Endothelial cell of umbilical vein (primary cell): ENCODE data around the gene TYK2. TPM values are rescaled to one million over a fixed set of nuclear protein-coding genes. Genes with fewer than 3 reads are reported as not detected.

Experiments used
- BruUV-seq: library from RNA; stranded (reverse); fragments of 400-500 nt; replicated peaks from 2 replicates; lab custom pipeline; 2021; lab: Mats Ljungman, UMichigan
- CTCF ChIA-PET: fragments of 300-600, 350-600 bp; sonication (Branson Sonifier 250); formaldehyde crosslinking; loops from one replicate; lab custom pipeline; 2021; ENCODE audit warnings: antibody characterized with exemption, inconsistent platforms; lab: Charles Lee
- POLR2A ChIA-PET: fragments of 300-600, 350-600 bp; sonication (Branson Sonifier 250); formaldehyde crosslinking; loops from one replicate; lab custom pipeline; 2021; ENCODE audit warnings: antibody characterized with exemption, inconsistent platforms; lab: Charles Lee
- DNase-seq: peaks from one replicate; pipeline ENCODE4 v3.0.0-alpha.2; 2011; ENCODE audit warnings: low read depth, low spot score
- FAIRE-seq: peaks from 2 replicates; lab custom pipeline; 2011; peaks lifted over from hg19 to GRCh38; lab: Jason Lieb, UNC
- H2AFZ ChIP-seq: 2 replicates; pipeline ENCODE4 v1.6.0; 2012; ENCODE audit warnings: low read depth, low read length, control low read depth, inconsistent platforms
- H3K27ac ChIP-seq: 2 replicates; pipeline ENCODE4 v1.5.1; 2011; ENCODE audit warnings: low read depth, mild to moderate bottlenecking, control low read depth, low read length, moderate library complexity; ENCODE audit not compliant: insufficient read depth
- H3K27me3 ChIP-seq, 2 experiments: 2 replicates each; pipeline versions ENCODE4 v1.6.0 to v1.6.1; 2011; ENCODE audit warnings: low read length in 2 of 2, mixed read lengths in 1 of 2; ENCODE audit not compliant: control insufficient read depth in 2 of 2, insufficient read depth in 2 of 2
- H3K36me3 ChIP-seq, 2 experiments: 2 replicates in 1 of 2; 3 replicates in 1 of 2; pipeline ENCODE4 v1.5.1; 2011; ENCODE audit warnings: low read length in 2 of 2, mild to moderate bottlenecking in 1 of 2, moderate library complexity in 1 of 2; ENCODE audit not compliant: control insufficient read depth in 2 of 2, insufficient read depth in 2 of 2; ENCODE audit errors: extremely low read depth in 1 of 2
- H3K4me1 ChIP-seq: 3 replicates; pipeline ENCODE4 v1.5.1; 2011; ENCODE audit warnings: mild to moderate bottlenecking, low read length; ENCODE audit not compliant: control insufficient read depth, insufficient read depth; ENCODE audit errors: extremely low read depth
- H3K4me2 ChIP-seq: 2 replicates; pipeline ENCODE4 v1.6.1; 2011; ENCODE audit warnings: low read length, control low read depth, mixed read lengths; ENCODE audit not compliant: insufficient read depth
- H3K4me3 ChIP-seq, 3 experiments: fragments of 200-600 bp in 1 of 3; sonication (generic), shearing (Covaris generic) in 1 of 3; replicated peaks in 1 of 3; 2 replicates each; pipeline ENCODE4 v1.5.1; 2011 to 2016; ENCODE audit warnings: control low read depth in 3 of 3, low read length in 3 of 3, mild to moderate bottlenecking in 2 of 3, inconsistent platforms in 1 of 3, low read depth in 1 of 3, moderate library complexity in 1 of 3; ENCODE audit not compliant: insufficient read depth in 1 of 3
- H3K79me2 ChIP-seq: 2 replicates; pipeline ENCODE4 v1.6.0; 2012; ENCODE audit warnings: low read length, inconsistent platforms; ENCODE audit not compliant: control insufficient read depth, insufficient read depth
- H3K9ac ChIP-seq: replicated peaks from 2 replicates; pipeline ENCODE3; 2011; ENCODE audit warnings: low read length, control low read depth; ENCODE audit not compliant: insufficient read depth; ENCODE audit errors: extremely low read depth
- H3K9me1 ChIP-seq: replicated peaks from 3 replicates; pipeline ENCODE4 v1.6.0; 2011; ENCODE audit warnings: mild to moderate bottlenecking, low read length; ENCODE audit not compliant: control insufficient read depth, insufficient read depth; ENCODE audit errors: extremely low read depth
- H3K9me3 ChIP-seq: replicated peaks from 2 replicates; pipeline ENCODE4 v1.5.1; 2012; ENCODE audit warnings: low read length, inconsistent platforms; ENCODE audit not compliant: control insufficient read depth, insufficient read depth
- H4K20me1 ChIP-seq: replicated peaks from 2 replicates; pipeline ENCODE3; 2011; ENCODE audit warnings: mild to moderate bottlenecking, low read length; ENCODE audit not compliant: control insufficient read depth, insufficient read depth; ENCODE audit errors: extremely low read depth
- CTCF ChIP-seq, 2 donors: IDR thresholded peaks; 1 replicate in 1 of 2; 2 replicates in 1 of 2; pipeline ENCODE4 v1.5.1; 2011; ENCODE audit warnings: low read length in 2 of 2, mild to moderate bottlenecking in 2 of 2, moderate library complexity in 2 of 2, control low read depth in 1 of 2, inconsistent platforms in 1 of 2, low read depth in 1 of 2; ENCODE audit not compliant: insufficient read depth in 1 of 2; ENCODE audit errors: extremely low read depth in 1 of 2
- EZH2 ChIP-seq: IDR thresholded peaks from 2 replicates; pipeline ENCODE4 v1.6.1; 2012; ENCODE audit warnings: borderline replicate concordance, low read depth, mild to moderate bottlenecking, moderate library complexity, low read length, inconsistent platforms; ENCODE audit not compliant: severe bottlenecking
- FOS ChIP-seq: IDR thresholded peaks from 2 replicates; pipeline ENCODE4 v1.6.1; 2011; ENCODE audit warnings: mild to moderate bottlenecking, low read length, moderate library complexity, borderline replicate concordance; ENCODE audit not compliant: insufficient read depth
- GATA2 ChIP-seq: IDR thresholded peaks from 2 replicates; pipeline ENCODE4 v1.7.0; 2011; ENCODE audit warnings: low read depth, mild to moderate bottlenecking, moderate library complexity, mixed read lengths, low read length; ENCODE audit not compliant: insufficient read length, insufficient read depth
- JUN ChIP-seq: IDR thresholded peaks from 2 replicates; pipeline ENCODE4 v1.6.1; 2011; ENCODE audit warnings: borderline replicate concordance, low read depth; ENCODE audit not compliant: insufficient read length, insufficient read depth
- MAX ChIP-seq: IDR thresholded peaks from 2 replicates; pipeline ENCODE4 v1.6.1; 2011; ENCODE audit not compliant: insufficient read depth, insufficient read length
- MYC ChIP-seq: IDR thresholded peaks from one replicate; pipeline ENCODE4 v1.6.1; 2011; ENCODE audit warnings: mild to moderate bottlenecking, low read depth, low read length
- POLR2A ChIP-seq: IDR thresholded peaks from 2 replicates; pipeline ENCODE4 v1.6.1; 2012; ENCODE audit warnings: low read depth, mild to moderate bottlenecking, control low read depth, low read length
- POLR2AphosphoS5 ChIP-seq: IDR thresholded peaks from 2 replicates; pipeline ENCODE4 v1.6.1; 2012; ENCODE audit warnings: low read depth, mild to moderate bottlenecking, control low read depth, low read length, moderate library complexity; ENCODE audit not compliant: insufficient read depth
- dilution Hi-C: fragments of 300-500 bp; cut with MboI; formaldehyde crosslinking; loops from one replicate; pipeline ENCODE4 v1.15.0; 2019; ENCODE audit warnings: low sequenced_read_pairs; ENCODE audit not compliant: extremely low pct_ligation_motif_present
- intact Hi-C: fragments of 100-400 bp; cut with micrococcal nuclease; formaldehyde crosslinking; loops from one replicate; pipeline ENCODE4 v1.10.0; 2022
- polyA plus RNA-seq, 4 experiments: library from polyadenylated mRNA; depleted of rRNA in 3 of 4; stranded (reverse) in 3 of 4; unstranded in 1 of 4; fragments of >200 nt; gene quantifications; 2 replicates each; pipeline versions ENCODE4 v1.2.1 to v1.2.3, GENCODE V29; 2011 to 2012; ENCODE audit warnings: missing spikeins in 1 of 4
- total RNA-seq: library from RNA; stranded (reverse); gene quantifications from 2 replicates; pipeline ENCODE4 v1.2.3, GENCODE V29; 2021

Gene TYK2
- total and polyA plus RNA-seq, 2 donors (not counting 3 experiments of a cell fraction or from before 2014, with no cell fraction given), result 92.9 to 138 TPM

- no peaks in the 10 kb centered on the region for H3K9me1 ChIP-seq
- peak overlapping the region; percentile 93 for H3K4me2 ChIP-seq
- intact Hi-C loops (loop anchor here (1.0 to 10.0 kb wide), 4 partner anchors 46 to 258 kb away; partner anchors contain the start of gene DNMT1), dilution Hi-C loops (no loop called here)
- H3K4me3 ChIP-seq, result peak overlapping the region; percentile 78 to 96 (median 89)
- peaks cover 7% of the 10 kb centered on the region for H3K79me2 ChIP-seq
- peaks cover 12% of the 10 kb centered on the region for H3K4me1 ChIP-seq
- H4K20me1 ChIP-seq, result no peaks in the 10 kb centered on the region
- H2AFZ ChIP-seq, result peak overlapping the region; percentile 88
- POLR2A ChIA-PET, result interaction anchor here (1.3 kb wide), 1 partner anchor 45 kb away, joined by 3 read pairs; no protein-coding TSS in a partner anchor
- DNase-seq, result peak; percentile 12
- TF ChIP-seq MYC (no peak), GATA2 (no peak), CTCF (IDR thresholded peaks at IDR 0.05; ENCODE audit: extremely low read depth in 1 of 2, insufficient read depth in 1 of 2, low read depth in 1 of 2, low read length in 2 of 2) (no peak), POLR2AphosphoS5 (no peak), JUN (no peak), EZH2 (no peak), POLR2A (no peak), MAX (no peak), FOS (no peak)
- TSS peak; percentile 71 for BruUV-seq
- peak overlapping the region; percentile 70 for H3K9ac ChIP-seq
- no peaks in the 10 kb centered on the region for H3K9me3 ChIP-seq
- peak overlapping the region; percentile 10 for H3K27ac ChIP-seq
- no peaks in the 10 kb centered on the region for H3K27me3 ChIP-seq
- H3K36me3 ChIP-seq, result peaks cover 0 to 8% of the 10 kb centered on the region in 2 experiments
- peak; percentile 64 for FAIRE-seq
- CTCF ChIA-PET, result interaction anchor here (1.0 to 4.7 kb wide), 5 partner anchors 9 to 120 kb away, joined by 4 to 35 read pairs (median 16); partner anchors contain the start of gene ICAM1
Measured at GRCh38 chr19:10379880-10380312, 476 bp downstream of the TYK2 start.
